H9 (cell line): Measurements from ENCODE around the gene NEK6. TPM values are rescaled to one million over a fixed set of nuclear protein-coding genes. Genes with fewer than 3 reads are reported as not detected.
A peak's percentile ranks its signal among the peaks of the same experiment; 100 is the strongest.

ENCODE experiments used
- DNase-seq: peaks from one replicate; pipeline ENCODE4 v3.0.0-alpha.2; 2017
- H2AFZ ChIP-seq: one replicate; pipeline ENCODE4 v1.6.1; 2013; ENCODE audit warnings: mild to moderate bottlenecking, low read length, control low read depth, moderate library complexity
- H2AK5ac ChIP-seq: 2 replicates; pipeline ENCODE4 v1.6.1; 2013; ENCODE audit warnings: low read length, control low read depth, mixed read lengths; ENCODE audit not compliant: insufficient read length
- H2BK120ac ChIP-seq: one replicate; pipeline ENCODE4 v1.6.1; 2013; ENCODE audit warnings: low read depth, mild to moderate bottlenecking, low read length, control low read depth, inconsistent platforms; ENCODE audit not compliant: poor library complexity, severe bottlenecking
- H2BK12ac ChIP-seq: 2 replicates; pipeline ENCODE4 v1.6.1; 2013; ENCODE audit warnings: low read length, control low read depth, mixed read lengths, low read depth; ENCODE audit not compliant: insufficient read length
- H2BK15ac ChIP-seq: 2 replicates; pipeline ENCODE4 v1.6.1; 2013; ENCODE audit warnings: low read depth, low read length, control low read depth
- H2BK20ac ChIP-seq: one replicate; pipeline ENCODE4 v1.6.1; 2013; ENCODE audit warnings: low read depth, mild to moderate bottlenecking, low read length, control low read depth, inconsistent platforms; ENCODE audit not compliant: poor library complexity, severe bottlenecking
- H2BK5ac ChIP-seq: 2 replicates; pipeline ENCODE4 v1.6.1; 2013; ENCODE audit warnings: low read length, control low read depth, mixed read lengths; ENCODE audit not compliant: insufficient read length
- H3K14ac ChIP-seq: 2 replicates; pipeline ENCODE4 v1.6.1; 2013; ENCODE audit warnings: low read length, control low read depth; ENCODE audit not compliant: insufficient read depth
- H3K18ac ChIP-seq: 2 replicates; pipeline ENCODE4 v1.6.1; 2013; ENCODE audit warnings: low read depth, mild to moderate bottlenecking, mixed read lengths, low read length, control low read depth; ENCODE audit not compliant: insufficient read length
- H3K23ac ChIP-seq: 2 replicates; pipeline ENCODE4 v1.6.1; 2013; ENCODE audit warnings: low read length, control low read depth, mixed read lengths, low read depth; ENCODE audit not compliant: insufficient read length
- H3K23me2 ChIP-seq: 2 replicates; pipeline ENCODE4 v1.6.1; 2013; ENCODE audit warnings: low read depth, mild to moderate bottlenecking, mixed read lengths, low read length, control low read depth; ENCODE audit not compliant: insufficient read length, poor library complexity, severe bottlenecking
- H3K27ac ChIP-seq: 2 replicates; pipeline ENCODE4 v1.5.1; 2013; ENCODE audit warnings: low read length, control low read depth, mixed read lengths, low read depth; ENCODE audit not compliant: insufficient read length
- H3K27me3 ChIP-seq: 2 replicates; pipeline ENCODE4 v1.6.1; 2013; ENCODE audit warnings: low read length, control low read depth, inconsistent platforms; ENCODE audit not compliant: insufficient read depth
- H3K4ac ChIP-seq: 2 replicates; pipeline ENCODE4 v1.6.1; 2013; ENCODE audit warnings: low read depth, mild to moderate bottlenecking, control low read depth, inconsistent platforms, low read length, moderate library complexity
- H3K4me1 ChIP-seq: 2 replicates; pipeline ENCODE4 v1.6.1; 2013; ENCODE audit warnings: low read length, control low read depth, inconsistent platforms; ENCODE audit not compliant: insufficient read depth
- H3K4me2 ChIP-seq: 2 replicates; pipeline ENCODE4 v1.6.1; 2013; ENCODE audit warnings: low read length, control low read depth, mixed read lengths; ENCODE audit not compliant: insufficient read length, insufficient read depth
- H3K56ac ChIP-seq: 2 replicates; pipeline ENCODE4 v1.6.1; 2013; ENCODE audit warnings: low read depth, mild to moderate bottlenecking, mixed read lengths, low read length, control low read depth; ENCODE audit not compliant: insufficient read length
- H3K79me1 ChIP-seq: 2 replicates; pipeline ENCODE4 v1.6.1; 2013; ENCODE audit warnings: low read depth, mild to moderate bottlenecking, moderate library complexity, low read length, control low read depth, inconsistent platforms; ENCODE audit not compliant: insufficient read depth, poor library complexity, severe bottlenecking
- H3K79me2 ChIP-seq: 2 replicates; pipeline ENCODE4 v1.6.1; 2013; ENCODE audit warnings: low read length, control low read depth, inconsistent platforms; ENCODE audit not compliant: insufficient read depth
- H3K9ac ChIP-seq: 2 replicates; pipeline ENCODE4 v1.6.1; 2013; ENCODE audit warnings: low read length, control low read depth, mixed read lengths; ENCODE audit not compliant: insufficient read length; ENCODE audit errors: extremely low read depth
- H3K9me3 ChIP-seq: one replicate; pipeline ENCODE4 v1.6.1; 2013; ENCODE audit warnings: low read depth, low read length, inconsistent platforms; ENCODE audit not compliant: control insufficient read depth
- H3T11ph ChIP-seq: one replicate; pipeline ENCODE4 v1.6.1; 2013; ENCODE audit warnings: mild to moderate bottlenecking, low read length, control low read depth, inconsistent platforms
- H4K20me1 ChIP-seq: one replicate; pipeline ENCODE4 v1.6.1; 2013; ENCODE audit not compliant: control insufficient read depth, insufficient read length, insufficient read depth
- H4K5ac ChIP-seq: 2 replicates; pipeline ENCODE4 v1.6.1; 2013; ENCODE audit warnings: low read depth, mild to moderate bottlenecking, mixed read lengths, low read length, control low read depth; ENCODE audit not compliant: insufficient read length
- H4K8ac ChIP-seq: replicated peaks from 2 replicates; pipeline ENCODE4 v1.6.1; 2013; ENCODE audit warnings: low read length, control low read depth, mixed read lengths, low read depth; ENCODE audit not compliant: insufficient read length
- H4K91ac ChIP-seq: 2 replicates; pipeline ENCODE4 v1.6.1; 2013; ENCODE audit warnings: low read depth, mild to moderate bottlenecking, moderate library complexity, mixed read lengths, low read length, control low read depth; ENCODE audit not compliant: insufficient read length
- H3K27ac Mint-ChIP-seq, 3 experiments: 2 replicates in 2 of 3; 3 replicates in 1 of 3; pipeline ENCODE4 v1.8.0; 2020 to 2021; ENCODE audit warnings: mixed read lengths in 3 of 3, mild to moderate bottlenecking in 1 of 3, moderate library complexity in 1 of 3
- H3K27me3 Mint-ChIP-seq: 2 replicates; pipeline ENCODE4 v1.8.0; 2021; ENCODE audit warnings: low read depth, mild to moderate bottlenecking, moderate library complexity, mixed read lengths
- H3K36me3 Mint-ChIP-seq, 3 experiments: 2 replicates in 2 of 3; 3 replicates in 1 of 3; pipeline ENCODE4 v1.8.0; 2020 to 2021; ENCODE audit warnings: low read depth in 3 of 3, mixed read lengths in 3 of 3; ENCODE audit not compliant: insufficient read depth in 1 of 3
- H3K4me1 Mint-ChIP-seq, 2 experiments: 2 replicates each; pipeline ENCODE4 v1.8.0; 2020; ENCODE audit warnings: mixed read lengths in 2 of 2
- H3K4me3 Mint-ChIP-seq, 2 experiments: 2 replicates in 1 of 2; 3 replicates in 1 of 2; pipeline ENCODE4 v1.8.0; 2020 to 2021; ENCODE audit warnings: mild to moderate bottlenecking in 2 of 2, mixed read lengths in 2 of 2, moderate library complexity in 1 of 2
- H3K9me3 Mint-ChIP-seq, 2 experiments: 2 replicates in 1 of 2; 3 replicates in 1 of 2; pipeline ENCODE4 v1.8.0; 2020; ENCODE audit warnings: mild to moderate bottlenecking in 2 of 2, mixed read lengths in 2 of 2, moderate library complexity in 1 of 2
- CTCF ChIP-seq: fragments of 200-600 bp; sonication (generic); conservative IDR thresholded peaks from 3 replicates; pipeline ENCODE4 v1.8.0; 2021; ENCODE audit warnings: antibody characterized with exemption, mild to moderate bottlenecking
- WGBS: extraction: QIAGEN DNeasy Blood & Tissue Kit; methylation state at CpG from one replicate; pipeline ENCODE4 v1.1.7; 2013; ENCODE audit warnings: missing lambda C conversion rate, low lambda C conversion rate, mixed read lengths; ENCODE audit not compliant: insufficient read length; ENCODE audit errors: extremely low coverage; 5-methylcytosine and 5-hydroxymethylcytosine counted together
- total RNA-seq: library from RNA; stranded (reverse); gene quantifications from 2 replicates; pipeline ENCODE4 v1.2.1, GENCODE V29; 2021

The NEK6 gene
- total RNA-seq, 1 experiment from 2014 or later = 14.3 TPM

- Histone ChIP-seq H2BK5ac (no peak overlapping the region), H3K56ac (no peak overlapping the region), H4K91ac (no peak overlapping the region), H2BK15ac (no peak overlapping the region), H4K8ac (no peak overlapping the region), H3K18ac (no peak overlapping the region), H4K5ac (no peak overlapping the region), H2BK20ac (no peak overlapping the region), H3K79me1 (no peaks in the 10 kb centered on the region), H3K4me2 (no peak overlapping the region), H3K9ac (no peak overlapping the region), H2AFZ (no peak overlapping the region), H2AK5ac (no peak overlapping the region), H3K27me3 (no peaks in the 10 kb centered on the region), H2BK12ac (no peak overlapping the region), H3K23ac (no peak overlapping the region), H3K23me2 (no peaks in the 10 kb centered on the region), H3K79me2 (no peaks in the 10 kb centered on the region), H2BK120ac (no peak overlapping the region), H3K4me1 (no peaks in the 10 kb centered on the region), H4K20me1 (peaks cover 2% of the 10 kb centered on the region), H3K14ac (no peak overlapping the region), H3T11ph (no peak overlapping the region), H3K4ac (no peak overlapping the region), H3K9me3 (no peaks in the 10 kb centered on the region), H3K27ac (no peak overlapping the region)
- Mint-ChIP-seq H3K4me3 (no peak overlapping the region), H3K27ac (peak overlapping the region in 1 of 3 experiments; percentile 74; a peak in 1 of 7 replicates), H3K36me3 (peaks cover 0 to 3% (median 0%) of the 10 kb centered on the region in 3 experiments; a peak in 3 of 7 replicates), H3K27me3 (no peaks in the 10 kb centered on the region), H3K4me1 (peaks cover 3% of the 10 kb centered on the region in 2 experiments; a peak in 3 of 4 replicates), H3K9me3 (0 out of 5 replicates have a peak, but pooled peaks cover 0 to 2% of the 10 kb centered on the region in 2 experiments)
- DNase-seq = peak; percentile 84
- TF ChIP-seq CTCF = peak; percentile 88
- WGBS = no CpG with 5 or more reads among the region's 17 CpGs
Measured at GRCh38 chr9:124320062-124320973, 62.6 kb downstream of the NEK6 start.
